ENCODE data around the gene UBN2.
"Not testable (repeated sequence)": the region's sequence is repeated elsewhere in the genome, so short reads cannot be mapped to it uniquely, and the experiment has no call there.

Gene UBN2

GRCh38 chr7:139230774-139231512 lies at the start of gene UBN2:
Gene UBN2 (plus strand): TSS chr7:139231237. CDS start chr7:139231485, 248 bp downstream.
- DNase-seq = peak; percentile 61 to 82 (median 71)

GRCh38 chr7:139181404-139181803 lies 49.6 kb upstream of the UBN2 start:
- DNase-seq = no peak

GRCh38 chr7:139182363-139182762 lies 48.7 kb upstream of the UBN2 start:
- DNase-seq = no peak

- no peak for DNase-seq
Observed at GRCh38 chr7:139183251-139183650, 47.8 kb upstream of the UBN2 start.

GRCh38 chr7:139183878-139184338 lies 47.1 kb upstream of the UBN2 start:
- DNase-seq = no peak

- no peak for DNase-seq
Observed at GRCh38 chr7:139186146-139186545, 44.9 kb upstream of the UBN2 start.

- no peak for DNase-seq
Observed at GRCh38 chr7:139189357-139189756, 41.7 kb upstream of the UBN2 start.

- DNase-seq = no peak
Observed at GRCh38 chr7:139192014-139192706, 38.9 kb upstream of the UBN2 start.

- DNase-seq = no peak
Observed at GRCh38 chr7:139200382-139200781, 30.7 kb upstream of the UBN2 start.

- no peak for DNase-seq
Observed at GRCh38 chr7:139203992-139204391, 27.0 kb upstream of the UBN2 start.

- no peak for DNase-seq
Observed at GRCh38 chr7:139205843-139206242, 25.2 kb upstream of the UBN2 start.

GRCh38 chr7:139212133-139212532 lies 18.9 kb upstream of the UBN2 start:
- DNase-seq = no peak

GRCh38 chr7:139213489-139213888 lies 17.5 kb upstream of the UBN2 start:
- DNase-seq = not testable (repeated sequence)

GRCh38 chr7:139218173-139218572 lies 12.9 kb upstream of the UBN2 start:
- no peak for DNase-seq

GRCh38 chr7:139224219-139224618 lies 6.8 kb upstream of the UBN2 start:
- DNase-seq = no peak

GRCh38 chr7:139224836-139225235 lies 6.2 kb upstream of the UBN2 start:
- DNase-seq = not testable (repeated sequence)

- not testable (repeated sequence) for DNase-seq
Observed at GRCh38 chr7:139225286-139226157, 5.5 kb upstream of the UBN2 start.

- DNase-seq = not testable (repeated sequence)
Observed at GRCh38 chr7:139226158-139226515, 4.9 kb upstream of the UBN2 start.

- DNase-seq = not testable (repeated sequence)
Observed at GRCh38 chr7:139226988-139227488, 4.0 kb upstream of the UBN2 start.

- no peak for DNase-seq
Observed at GRCh38 chr7:139230023-139230422, 1.0 kb upstream of the UBN2 start.

- no peak for DNase-seq
Observed at GRCh38 chr7:139230484-139230773, 608 bp upstream of the UBN2 start.

GRCh38 chr7:139231513-139232376 lies 708 bp downstream of the UBN2 start:
- peak in 1 of 4 experiments; percentile 22 for DNase-seq
